Upper lobe of left lung (tissue), 6 donors: Measurements from ENCODE around the gene SPEM1. TPM values are rescaled to one million over a fixed set of nuclear protein-coding genes. Genes with fewer than 3 reads are reported as not detected.

ENCODE experiments used
- ATAC-seq, 2 donors: fragments of 200-7000 bp; cut with Tn5 transposase; one replicate each; pipeline ENCODE4 v1.9.1; 2022; ENCODE audit warnings: mild to moderate bottlenecking in 2 of 2, moderate library complexity in 2 of 2; ENCODE audit not compliant: low FRiP score in 2 of 2
- DNase-seq, 2 donors: peaks; one replicate each; pipeline ENCODE4 v3.0.0-alpha.2; 2019 to 2020
- H3K27ac ChIP-seq, 4 donors: fragments of 200-600 bp; sonication (generic); one replicate each; pipeline ENCODE4 v1.5.1; 2016 to 2019
- H3K27me3 ChIP-seq, 4 donors: fragments of 200-600 bp; sonication (generic); one replicate each; pipeline ENCODE4 v1.5.1; 2017 to 2019
- H3K36me3 ChIP-seq, 4 donors: fragments of 200-600 bp; sonication (generic); one replicate each; pipeline ENCODE4 v1.5.1; 2016 to 2019
- H3K4me1 ChIP-seq, 4 donors: fragments of 200-600 bp; sonication (generic); one replicate each; pipeline ENCODE4 v1.5.1; 2018 to 2019
- H3K4me3 ChIP-seq, 4 donors: fragments of 200-600 bp; sonication (generic); one replicate each; pipeline ENCODE4 v1.5.1; 2017 to 2019; ENCODE audit warnings: mild to moderate bottlenecking in 2 of 4, moderate library complexity in 1 of 4
- H3K9me3 ChIP-seq, 4 donors: fragments of 200-600 bp; sonication (generic); one replicate each; pipeline ENCODE4 v1.5.1; 2018 to 2019
- CTCF ChIP-seq, 6 experiments: fragments of 450-650 bp in 4 of 6; fragments of 200-600 bp in 2 of 6; sonication (generic) in 2 of 6; IDR thresholded peaks; one replicate each; pipeline ENCODE4 v1.5.1; 2016 to 2019; ENCODE audit warnings: antibody characterized with exemption in 6 of 6
- EP300 ChIP-seq, 4 donors: sonication (generic); formaldehyde crosslinking; IDR thresholded peaks; one replicate each; pipeline ENCODE4 v1.5.1; 2017; ENCODE audit warnings: antibody characterized with exemption in 4 of 4, control low read depth in 2 of 4
- POLR2A ChIP-seq, 4 donors: fragments of 450-650 bp; IDR thresholded peaks; one replicate each; pipeline ENCODE4 v1.5.1; 2016 to 2017; ENCODE audit warnings: antibody characterized with exemption in 4 of 4, mild to moderate bottlenecking in 2 of 4
- POLR2AphosphoS5 ChIP-seq, 2 donors: sonication (generic); formaldehyde crosslinking; IDR thresholded peaks; one replicate each; pipeline ENCODE4 v1.5.1; 2017; ENCODE audit warnings: antibody characterized with exemption in 2 of 2
- WGBS, 2 donors: methylation state at CpG; one replicate each; pipeline ENCODE4 v1.1.5; 2017 to 2018; 5-methylcytosine and 5-hydroxymethylcytosine counted together
- total RNA-seq, 6 donors: library from RNA; depleted of rRNA in 4 of 6; stranded (reverse); fragments of >200 nt in 4 of 6; gene quantifications; one replicate each; pipeline versions ENCODE4 v1.1.0 to v1.2.1, GENCODE V29; 2016 to 2021
- donor health status: DM: no; HTN: no; CAD: no; lungs with moderate emphysema.
- donor health status: DM: no; HTN: yes; CAD: no; lungs with severe emphysema.

The SPEM1 gene
- total RNA-seq, result not detected

GRCh38 chr17:7419819-7420610, at the start of gene SPEM1:
Gene SPEM1 (plus strand): TSS chr17:7420324. CDS start chr17:7420385, 61 bp downstream.
- no peak within 1 kb of the TSS for H3K27ac ChIP-seq
- no peak within 1 kb of the TSS for H3K4me3 ChIP-seq
- TF ChIP-seq EP300 (IDR thresholded peaks at IDR 0.05) (no peak), POLR2AphosphoS5 (IDR thresholded peaks at IDR 0.05) (no peak), CTCF (IDR thresholded peaks at IDR 0.05) (no peak), POLR2A (IDR thresholded peaks at IDR 0.05) (no peak)
- WGBS, 2 donors, result 65 to 87% methylated on average over 6 to 17 of the region's 17 CpGs
- H3K9me3 ChIP-seq, result no peaks in the 10 kb centered on the region
- no peaks in the 10 kb centered on the region for H3K4me1 ChIP-seq
- H3K27me3 ChIP-seq, result no peaks in the 10 kb centered on the region
- peaks cover 0 to 11% (median 3%) of the 10 kb centered on the region in 4 donors for H3K36me3 ChIP-seq
- ATAC-seq (peak in 1 of 2 donors; percentile 15), DNase-seq (peak in 1 of 2 donors; percentile 55)

GRCh38 chr17:7370853-7371252, 49.3 kb upstream of the SPEM1 start:
- TF ChIP-seq POLR2AphosphoS5 (IDR thresholded peaks at IDR 0.05) (no peak), CTCF (IDR thresholded peaks at IDR 0.05) (no peak), EP300 (IDR thresholded peaks at IDR 0.05) (no peak), POLR2A (IDR thresholded peaks at IDR 0.05) (no peak)
- Histone ChIP-seq H3K27me3 (no peaks in the 10 kb centered on the region), H3K36me3 (no peaks in the 10 kb centered on the region), H3K27ac (no peak overlapping the region), H3K4me3 (no peak overlapping the region), H3K9me3 (no peaks in the 10 kb centered on the region), H3K4me1 (no peaks in the 10 kb centered on the region)
- DNase-seq, result no peak
- no peak for ATAC-seq
- WGBS, 2 donors, result 83 to 86% methylated on average over 4 of the region's 4 CpGs

- 86 to 91% methylated on average over 2 of the region's 2 CpGs for WGBS, 2 donors
- Histone ChIP-seq H3K27me3 (no peaks in the 10 kb centered on the region), H3K36me3 (no peaks in the 10 kb centered on the region), H3K9me3 (no peaks in the 10 kb centered on the region), H3K27ac (no peak overlapping the region), H3K4me1 (no peaks in the 10 kb centered on the region), H3K4me3 (no peak overlapping the region)
- DNase-seq, result no peak
- ATAC-seq, result no peak
- TF ChIP-seq POLR2AphosphoS5 (IDR thresholded peaks at IDR 0.05) (no peak), CTCF (IDR thresholded peaks at IDR 0.05) (no peak), EP300 (IDR thresholded peaks at IDR 0.05) (no peak), POLR2A (IDR thresholded peaks at IDR 0.05) (no peak)
Measured at GRCh38 chr17:7374353-7374752, 45.8 kb upstream of the SPEM1 start.

DNA sequence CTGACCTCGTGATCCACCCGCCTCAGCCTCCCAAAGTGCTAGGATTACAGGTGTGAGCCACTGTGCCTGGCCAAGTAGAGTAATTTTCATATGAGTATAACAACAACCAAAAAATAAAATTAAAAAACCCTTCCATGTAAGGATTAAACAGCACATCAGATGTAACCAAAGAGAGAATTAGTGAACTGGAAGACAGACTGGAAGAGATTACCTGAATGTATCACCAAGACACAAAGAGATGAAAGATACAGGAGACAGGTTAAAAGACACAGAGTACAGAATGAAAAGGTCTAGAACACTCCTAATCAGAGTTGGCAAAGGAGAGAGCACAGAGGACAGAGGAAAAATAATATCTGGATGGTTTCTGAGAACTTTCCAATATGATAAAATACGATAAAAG, 41.0 kb upstream of the SPEM1 start:
- Histone ChIP-seq H3K4me3 (no peak overlapping the region), H3K9me3 (no peaks in the 10 kb centered on the region), H3K27ac (no peak overlapping the region), H3K36me3 (no peaks in the 10 kb centered on the region), H3K27me3 (peaks cover 0 to 2% (median 0%) of the 10 kb centered on the region in 4 donors), H3K4me1 (peaks cover 23 to 30% (median 26%) of the 10 kb centered on the region in 4 donors)
- no peak for DNase-seq
- no peak for ATAC-seq
- 94 to 95% methylated on average over 3 of the region's 3 CpGs for WGBS, 2 donors
- no peak for TF ChIP-seq POLR2A (IDR thresholded peaks at IDR 0.05)
- TF ChIP-seq EP300 (IDR thresholded peaks at IDR 0.05), result no peak
- no peak for TF ChIP-seq POLR2AphosphoS5 (IDR thresholded peaks at IDR 0.05)
- TF ChIP-seq CTCF (IDR thresholded peaks at IDR 0.05), result no peak
